MM.1S (cell line): ENCODE results near the gene TPT1.

Experiments
- DNase-seq: peaks from one replicate; pipeline ENCODE4 v3.0.0-alpha.2; 2015
- H2AFZ ChIP-seq: fragments of 300-600 bp; sonication (generic); 2 replicates; pipeline ENCODE4 v1.6.0; 2016; ENCODE audit warnings: antibody characterized with exemption, low read length
- H3F3A ChIP-seq: fragments of 300-600 bp; sonication (generic); 2 replicates; pipeline ENCODE4 v1.6.1; 2016; ENCODE audit warnings: mild to moderate bottlenecking, antibody characterized with exemption, low read length, moderate library complexity, mixed read lengths; ENCODE audit not compliant: insufficient read depth
- H3K27ac ChIP-seq: fragments of 300-600 bp; sonication (generic); 2 replicates; pipeline ENCODE4 v1.5.1; 2016; ENCODE audit warnings: mild to moderate bottlenecking, low read length
- H3K27me3 ChIP-seq: fragments of 300-600 bp; sonication (generic); replicated peaks from 2 replicates; pipeline ENCODE4 v1.6.0; 2016; ENCODE audit warnings: low read length; ENCODE audit not compliant: insufficient read depth
- H3K36me3 ChIP-seq: fragments of 300-600 bp; sonication (generic); replicated peaks from 2 replicates; pipeline ENCODE4 v1.6.1; 2016; ENCODE audit warnings: mild to moderate bottlenecking, low read length, mixed read lengths; ENCODE audit not compliant: insufficient read depth
- H3K4me1 ChIP-seq: fragments of 300-600 bp; sonication (generic); 2 replicates; pipeline ENCODE4 v1.6.1; 2016; ENCODE audit warnings: low read length, mixed read lengths
- H3K4me2 ChIP-seq: fragments of 300-600 bp; sonication (generic); 2 replicates; pipeline ENCODE4 v1.6.0; 2016; ENCODE audit warnings: low read depth, low read length
- H3K4me3 ChIP-seq: fragments of 300-600 bp; sonication (generic); 2 replicates; pipeline ENCODE4 v1.5.1; 2016; ENCODE audit warnings: low read length, mixed read lengths
- H3K79me2 ChIP-seq: fragments of 300-600 bp; sonication (generic); 2 replicates; pipeline ENCODE4 v1.6.1; 2016; ENCODE audit warnings: mixed run types, low read length, mixed read lengths
- H3K9ac ChIP-seq: fragments of 300-600 bp; sonication (generic); 2 replicates; pipeline ENCODE4 v1.6.1; 2016; ENCODE audit warnings: low read length, mixed read lengths
- H3K9me2 ChIP-seq: fragments of 300-600 bp; sonication (generic); replicated peaks from 2 replicates; pipeline ENCODE4 v1.6.1; 2016; ENCODE audit warnings: mild to moderate bottlenecking, low read length, mixed read lengths; ENCODE audit not compliant: insufficient read depth
- H3K9me3 ChIP-seq: fragments of 300-600 bp; sonication (generic); replicated peaks from 2 replicates; pipeline ENCODE4 v1.6.1; 2016; ENCODE audit warnings: mild to moderate bottlenecking, low read length, mixed read lengths; ENCODE audit not compliant: insufficient read depth
- H4K20me1 ChIP-seq: fragments of 300-600 bp; sonication (generic); 2 replicates; pipeline ENCODE4 v1.6.1; 2016; ENCODE audit warnings: mild to moderate bottlenecking, low read length, moderate library complexity, mixed read lengths; ENCODE audit not compliant: insufficient read depth
- CTCF ChIP-seq: fragments of 300-600 bp; sonication (generic); IDR thresholded peaks from 2 replicates; pipeline ENCODE4 v1.5.1; 2016; ENCODE audit warnings: antibody characterized with exemption, low read length, mixed read lengths
- EZH2 ChIP-seq: fragments of 300-600 bp; sonication (generic); optimal IDR thresholded peaks from 2 replicates; pipeline ENCODE3; 2017; ENCODE audit warnings: low read depth, mild to moderate bottlenecking, antibody characterized with exemption, low read length, mixed read lengths
- EZH2phosphoT487 ChIP-seq: fragments of 300-600 bp; sonication (generic); IDR thresholded peaks from 2 replicates; pipeline ENCODE4 v1.6.1; 2018; ENCODE audit warnings: antibody characterized with exemption, low read length

The TPT1 gene

GRCh38 chr13:45370922-45371406 is 30.0 kb upstream of the TPT1 start:
- H3K9me2 ChIP-seq: no peaks in the 10 kb centered on the region
- no peaks in the 10 kb centered on the region for H3K36me3 ChIP-seq
- H3K27me3 ChIP-seq: no peaks in the 10 kb centered on the region
- no peaks in the 10 kb centered on the region for H3F3A ChIP-seq
- DNase-seq: no peak
- H3K9ac ChIP-seq: no peak overlapping the region
- no peak overlapping the region for H3K27ac ChIP-seq
- TF ChIP-seq EZH2phosphoT487: no peak
- TF ChIP-seq CTCF: peak; percentile 67
- TF ChIP-seq EZH2: no peak
- peak overlapping the region; percentile 27; the same call in 1 of the 2 replicates for H3K4me2 ChIP-seq
- H3K4me1 ChIP-seq: no peaks in the 10 kb centered on the region
- no peaks in the 10 kb centered on the region for H3K9me3 ChIP-seq
- no peak overlapping the region for H2AFZ ChIP-seq
- H3K4me3 ChIP-seq: no peak overlapping the region
- no peaks in the 10 kb centered on the region for H4K20me1 ChIP-seq
- H3K79me2 ChIP-seq: no peaks in the 10 kb centered on the region

DNA sequence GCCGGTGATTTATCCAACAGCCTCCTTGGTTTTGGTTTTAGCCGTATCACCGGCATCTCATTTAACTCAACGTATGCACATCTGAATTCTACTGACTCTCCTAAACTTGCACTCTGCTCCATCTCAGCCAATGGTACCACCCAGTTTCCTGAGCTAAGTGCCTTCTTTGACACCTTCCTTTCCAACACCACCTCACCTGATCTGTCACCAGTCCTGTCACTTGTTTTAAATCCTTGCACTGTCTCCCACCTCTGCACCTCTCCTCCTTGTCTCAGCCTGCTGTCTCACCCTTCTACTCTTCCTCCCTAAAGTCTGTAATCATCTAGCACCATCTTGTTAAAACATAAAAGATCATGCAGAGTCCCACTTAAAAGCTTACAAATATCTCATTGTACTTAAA is 28.1 kb upstream of the TPT1 start:
- Histone ChIP-seq H2AFZ (no peak overlapping the region), H3K9me3 (no peaks in the 10 kb centered on the region), H3F3A (no peaks in the 10 kb centered on the region), H3K79me2 (no peaks in the 10 kb centered on the region), H3K27ac (no peak overlapping the region), H3K4me3 (no peak overlapping the region), H3K4me2 (no peak overlapping the region), H3K4me1 (no peaks in the 10 kb centered on the region), H3K27me3 (no peaks in the 10 kb centered on the region), H3K36me3 (no peaks in the 10 kb centered on the region), H3K9ac (no peak overlapping the region), H4K20me1 (no peaks in the 10 kb centered on the region), H3K9me2 (no peaks in the 10 kb centered on the region)
- TF ChIP-seq EZH2phosphoT487: no peak
- DNase-seq: no peak

DNA sequence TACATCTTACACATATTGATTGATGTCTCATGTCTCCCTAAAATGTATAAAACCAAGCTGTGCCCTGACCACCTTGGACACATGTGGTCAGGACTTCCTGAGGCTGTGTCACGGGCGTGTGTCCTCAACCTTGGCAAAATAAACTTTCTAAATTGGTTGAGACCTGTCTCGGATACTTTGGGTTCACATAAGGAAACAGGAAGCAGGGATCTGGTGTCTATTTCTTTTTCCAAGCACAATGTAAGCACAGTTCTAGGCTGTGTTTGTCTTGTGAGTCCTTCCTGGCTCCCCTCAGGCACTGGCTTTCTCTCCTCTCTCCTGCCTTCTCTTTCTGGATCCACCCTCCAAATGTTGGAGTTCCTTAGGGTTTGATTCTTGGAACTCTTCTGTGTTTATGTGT is 27.6 kb upstream of the TPT1 start:
- H2AFZ ChIP-seq: no peak overlapping the region
- DNase-seq: no peak
- no peak overlapping the region for H3K4me3 ChIP-seq
- H3K79me2 ChIP-seq: no peaks in the 10 kb centered on the region
- no peaks in the 10 kb centered on the region for H3K9me2 ChIP-seq
- H3K4me1 ChIP-seq: no peaks in the 10 kb centered on the region
- H4K20me1 ChIP-seq: no peaks in the 10 kb centered on the region
- H3F3A ChIP-seq: no peaks in the 10 kb centered on the region
- no peaks in the 10 kb centered on the region for H3K9me3 ChIP-seq
- no peaks in the 10 kb centered on the region for H3K36me3 ChIP-seq
- H3K27ac ChIP-seq: no peak overlapping the region
- H3K4me2 ChIP-seq: no peak overlapping the region
- no peak overlapping the region for H3K9ac ChIP-seq
- TF ChIP-seq CTCF (no peak), EZH2phosphoT487 (no peak), EZH2 (no peak)
- H3K27me3 ChIP-seq: no peaks in the 10 kb centered on the region

- H3F3A ChIP-seq: no peaks in the 10 kb centered on the region
These were observed 27.0 kb upstream of the TPT1 start for GRCh38 chr13:45368005-45368404.

More at GRCh38 chr13:45368005-45368404, 27.0 kb upstream of the TPT1 start:
- no peak overlapping the region for H2AFZ ChIP-seq
- no peak overlapping the region for H3K9ac ChIP-seq
- H3K4me2 ChIP-seq: no peak overlapping the region
- no peaks in the 10 kb centered on the region for H4K20me1 ChIP-seq
- H3K79me2 ChIP-seq: no peaks in the 10 kb centered on the region
- H3K9me3 ChIP-seq: no peaks in the 10 kb centered on the region
- no peaks in the 10 kb centered on the region for H3K9me2 ChIP-seq
- H3K4me3 ChIP-seq: no peak overlapping the region
- no peak for DNase-seq
- H3K4me1 ChIP-seq: no peaks in the 10 kb centered on the region
- H3K36me3 ChIP-seq: no peaks in the 10 kb centered on the region
- peak overlapping the region; percentile 42; the same call in 1 of the 2 replicates for H3K27ac ChIP-seq
- H3K27me3 ChIP-seq: no peaks in the 10 kb centered on the region
- TF ChIP-seq CTCF (no peak), EZH2phosphoT487 (no peak), EZH2 (no peak)
